Peyer's patch (tissue), 4 donors: Measurements from ENCODE around the gene DDR1. TPM values are rescaled to one million over a fixed set of nuclear protein-coding genes. Genes with fewer than 3 reads are reported as not detected.

Experiments
- DNase-seq, 3 donors: peaks; one replicate each; pipeline ENCODE4 v3.0.0-alpha.2; 2017 to 2019
- H3K27ac ChIP-seq, 4 donors: fragments of 200-600 bp; sonication (generic); one replicate each; pipeline ENCODE4 v1.5.1; 2016 to 2019
- H3K27me3 ChIP-seq, 2 donors: fragments of 200-600 bp; sonication (generic); one replicate each; pipeline ENCODE4 v1.5.1; 2019
- H3K36me3 ChIP-seq, 3 donors: fragments of 200-600 bp; sonication (generic); one replicate each; pipeline ENCODE4 v1.5.1; 2016 to 2019
- H3K4me1 ChIP-seq, 4 donors: fragments of 200-600 bp; sonication (generic); one replicate each; pipeline ENCODE4 v1.5.1; 2016 to 2019
- H3K4me3 ChIP-seq, 4 donors: fragments of 200-600 bp; sonication (generic); 1 replicate in 3 of 4; 2 replicates in 1 of 4; pipeline ENCODE4 v1.5.1; 2016 to 2019; ENCODE audit warnings: mild to moderate bottlenecking in 1 of 4
- H3K9me3 ChIP-seq, 4 donors: fragments of 200-600 bp; sonication (generic); one replicate each; pipeline ENCODE4 v1.5.1; 2016 to 2019; ENCODE audit warnings: mild to moderate bottlenecking in 1 of 4
- POLR2A ChIP-seq, 2 donors: fragments of 450-650 bp; IDR thresholded peaks; one replicate each; pipeline ENCODE4 v1.5.1; 2017; ENCODE audit warnings: antibody characterized with exemption in 2 of 2, mild to moderate bottlenecking in 2 of 2, moderate library complexity in 2 of 2
- total RNA-seq, 4 donors: library from RNA; depleted of rRNA; stranded (reverse); fragments of >200 nt; gene quantifications; one replicate each; pipeline ENCODE4 v1.1.0, GENCODE V29; 2016
- TF ChIP-seq, protein P1 (sequence below), 6 experiments: fragments of 450-650 bp in 4 of 6; fragments of 200-600 bp in 2 of 6; sonication (generic) in 1 of 6; IDR thresholded peaks; one replicate each; pipeline ENCODE4 v1.5.1; 2017 to 2019; ENCODE audit warnings: antibody characterized with exemption in 6 of 6, mild to moderate bottlenecking in 3 of 6, moderate library complexity in 1 of 6

Gene DDR1
- total RNA-seq, 4 donors from 2014 or later, result 70.1 to 166 (median 143) TPM

DNA sequence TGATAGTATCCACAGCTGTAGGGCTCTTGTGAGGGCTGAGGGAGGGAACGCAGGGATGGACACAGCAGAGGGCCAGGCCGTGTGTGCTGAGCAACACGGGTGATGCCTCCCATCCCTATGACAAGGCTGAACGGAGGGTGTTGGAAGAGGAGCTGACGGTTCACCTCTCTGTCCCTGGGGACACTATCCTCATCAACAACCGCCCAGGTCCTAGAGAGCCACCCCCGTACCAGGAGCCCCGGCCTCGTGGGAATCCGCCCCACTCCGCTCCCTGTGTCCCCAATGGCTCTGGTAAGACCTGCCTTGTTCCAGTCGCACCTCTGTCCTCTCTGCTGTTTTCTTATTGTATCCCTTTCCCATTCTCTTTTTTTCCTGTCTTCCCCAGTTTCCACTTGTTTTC, 10.1 kb downstream of the DDR1 start:
- no peaks in the 10 kb centered on the region for H3K4me1 ChIP-seq
- no peak for DNase-seq
- no peak overlapping the region for H3K4me3 ChIP-seq
- TF ChIP-seq, protein P1, sequence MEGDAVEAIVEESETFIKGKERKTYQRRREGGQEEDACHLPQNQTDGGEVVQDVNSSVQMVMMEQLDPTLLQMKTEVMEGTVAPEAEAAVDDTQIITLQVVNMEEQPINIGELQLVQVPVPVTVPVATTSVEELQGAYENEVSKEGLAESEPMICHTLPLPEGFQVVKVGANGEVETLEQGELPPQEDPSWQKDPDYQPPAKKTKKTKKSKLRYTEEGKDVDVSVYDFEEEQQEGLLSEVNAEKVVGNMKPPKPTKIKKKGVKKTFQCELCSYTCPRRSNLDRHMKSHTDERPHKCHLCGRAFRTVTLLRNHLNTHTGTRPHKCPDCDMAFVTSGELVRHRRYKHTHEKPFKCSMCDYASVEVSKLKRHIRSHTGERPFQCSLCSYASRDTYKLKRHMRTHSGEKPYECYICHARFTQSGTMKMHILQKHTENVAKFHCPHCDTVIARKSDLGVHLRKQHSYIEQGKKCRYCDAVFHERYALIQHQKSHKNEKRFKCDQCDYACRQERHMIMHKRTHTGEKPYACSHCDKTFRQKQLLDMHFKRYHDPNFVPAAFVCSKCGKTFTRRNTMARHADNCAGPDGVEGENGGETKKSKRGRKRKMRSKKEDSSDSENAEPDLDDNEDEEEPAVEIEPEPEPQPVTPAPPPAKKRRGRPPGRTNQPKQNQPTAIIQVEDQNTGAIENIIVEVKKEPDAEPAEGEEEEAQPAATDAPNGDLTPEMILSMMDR (IDR thresholded peaks at IDR 0.05), result no peak
- no peak for TF ChIP-seq POLR2A (IDR thresholded peaks at IDR 0.05)
- H3K27ac ChIP-seq, result no peak overlapping the region
- H3K9me3 ChIP-seq, result no peaks in the 10 kb centered on the region
- H3K36me3 ChIP-seq, result peaks cover 0 to 98% (median 0%) of the 10 kb centered on the region in 3 donors
- H3K27me3 ChIP-seq, result no peaks in the 10 kb centered on the region

DNA sequence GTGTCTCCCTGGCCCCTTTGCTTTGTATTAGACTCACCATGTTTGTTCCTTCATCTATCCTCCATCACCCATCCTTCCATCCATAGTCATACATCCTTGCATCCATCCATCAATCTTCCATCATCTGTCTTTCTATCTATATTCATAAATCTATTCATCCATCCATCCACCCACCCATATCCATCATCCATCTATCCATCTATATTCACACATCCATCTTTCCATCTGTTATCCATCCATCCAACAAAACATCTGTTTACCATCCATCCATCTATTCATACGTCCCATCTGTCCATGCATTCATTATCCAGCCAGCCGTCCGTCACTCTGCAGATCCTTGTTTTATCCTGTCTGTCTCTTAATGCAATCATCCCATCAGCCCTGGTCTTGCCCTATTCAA, 10.6 kb downstream of the DDR1 start:
- H3K4me1 ChIP-seq, result no peaks in the 10 kb centered on the region
- TF ChIP-seq, protein P1 (IDR thresholded peaks at IDR 0.05), result no peak
- TF ChIP-seq POLR2A (IDR thresholded peaks at IDR 0.05), result no peak
- no peaks in the 10 kb centered on the region for H3K9me3 ChIP-seq
- H3K36me3 ChIP-seq, result peaks cover 0 to 98% (median 0%) of the 10 kb centered on the region in 3 donors
- H3K4me3 ChIP-seq, result no peak overlapping the region
- no peaks in the 10 kb centered on the region for H3K27me3 ChIP-seq
- no peak overlapping the region for H3K27ac ChIP-seq
- no peak for DNase-seq

DNA sequence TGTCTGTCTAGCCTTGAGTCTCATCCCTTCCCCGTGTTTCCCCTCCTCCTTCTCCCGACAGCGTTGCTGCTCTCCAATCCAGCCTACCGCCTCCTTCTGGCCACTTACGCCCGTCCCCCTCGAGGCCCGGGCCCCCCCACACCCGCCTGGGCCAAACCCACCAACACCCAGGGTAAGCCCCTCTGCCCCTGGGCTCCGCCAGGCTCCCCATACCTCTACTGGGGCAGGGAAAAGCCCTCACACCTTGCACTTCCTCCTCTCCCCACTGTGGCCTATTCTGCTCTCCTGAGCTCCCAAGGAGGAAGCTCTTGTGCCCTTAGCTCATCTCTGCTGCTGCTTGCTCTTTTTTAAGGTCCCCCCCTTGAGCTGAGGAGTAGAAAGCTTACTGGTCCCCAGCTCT, 11.0 kb downstream of the DDR1 start:
- no peak for DNase-seq
- Histone ChIP-seq H3K36me3 (peaks cover 0 to 94% (median 0%) of the 10 kb centered on the region in 3 donors), H3K9me3 (no peaks in the 10 kb centered on the region), H3K4me3 (no peak overlapping the region), H3K27me3 (no peaks in the 10 kb centered on the region), H3K27ac (no peak overlapping the region), H3K4me1 (no peaks in the 10 kb centered on the region)
- TF ChIP-seq, protein P1 (IDR thresholded peaks at IDR 0.05), result no peak
- no peak for TF ChIP-seq POLR2A (IDR thresholded peaks at IDR 0.05)

DNA sequence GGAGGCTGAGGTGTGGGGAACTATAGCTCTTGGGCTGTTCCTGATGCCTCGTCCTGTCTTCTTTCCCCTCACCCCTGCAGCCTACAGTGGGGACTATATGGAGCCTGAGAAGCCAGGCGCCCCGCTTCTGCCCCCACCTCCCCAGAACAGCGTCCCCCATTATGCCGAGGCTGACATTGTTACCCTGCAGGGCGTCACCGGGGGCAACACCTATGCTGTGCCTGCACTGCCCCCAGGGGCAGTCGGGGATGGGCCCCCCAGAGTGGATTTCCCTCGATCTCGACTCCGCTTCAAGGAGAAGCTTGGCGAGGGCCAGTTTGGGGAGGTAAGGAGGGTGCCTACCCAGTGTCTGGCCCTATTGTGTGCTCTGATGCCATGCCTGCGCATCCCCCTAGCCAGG, 12.2 kb downstream of the DDR1 start:
- no peak overlapping the region for H3K27ac ChIP-seq
- H3K36me3 ChIP-seq, result peaks cover 0 to 84% (median 0%) of the 10 kb centered on the region in 3 donors
- H3K4me3 ChIP-seq, result no peak overlapping the region
- DNase-seq, result no peak
- H3K9me3 ChIP-seq, result no peaks in the 10 kb centered on the region
- H3K4me1 ChIP-seq, result no peaks in the 10 kb centered on the region
- no peaks in the 10 kb centered on the region for H3K27me3 ChIP-seq
- TF ChIP-seq, protein P1 (IDR thresholded peaks at IDR 0.05), result no peak
- TF ChIP-seq POLR2A (IDR thresholded peaks at IDR 0.05), result no peak

DNA sequence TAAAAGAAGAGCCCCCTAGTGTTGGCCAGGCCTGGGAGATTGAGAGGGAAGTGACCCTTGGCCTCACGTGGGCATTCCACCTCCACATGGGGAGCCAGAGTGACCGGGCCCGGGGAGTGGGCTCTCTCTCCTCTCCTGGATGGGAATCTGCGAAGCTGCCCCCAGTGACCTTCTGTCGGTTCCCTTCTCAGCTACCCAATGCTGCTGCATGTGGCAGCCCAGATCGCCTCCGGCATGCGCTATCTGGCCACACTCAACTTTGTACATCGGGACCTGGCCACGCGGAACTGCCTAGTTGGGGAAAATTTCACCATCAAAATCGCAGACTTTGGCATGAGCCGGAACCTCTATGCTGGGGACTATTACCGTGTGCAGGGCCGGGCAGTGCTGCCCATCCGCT, 13.6 kb downstream of the DDR1 start:
- TF ChIP-seq, protein P1 (IDR thresholded peaks at IDR 0.05), result no peak
- no peak for TF ChIP-seq POLR2A (IDR thresholded peaks at IDR 0.05)
- no peaks in the 10 kb centered on the region for H3K9me3 ChIP-seq
- DNase-seq, result no peak
- H3K27me3 ChIP-seq, result no peaks in the 10 kb centered on the region
- peaks cover 0 to 71% (median 0%) of the 10 kb centered on the region in 3 donors for H3K36me3 ChIP-seq
- H3K27ac ChIP-seq, result no peak overlapping the region
- H3K4me1 ChIP-seq, result peaks cover 0 to 5% (median 2%) of the 10 kb centered on the region in 4 donors
- no peak overlapping the region for H3K4me3 ChIP-seq
